SHP77 (cell line): ENCODE data around the gene COL8A2.

ENCODE experiments used
- DNase-seq, 2 experiments: peaks; one replicate each; lab custom pipeline; 2025; lab: John Stamatoyannopoulos, UW

Gene COL8A2

GRCh38 chr1:36051821-36052220, 73.2 kb downstream of the COL8A2 start:
- DNase-seq = no peak
